ENCODE data around the gene RLN3.
"Not testable (repeated sequence)": the region's sequence is repeated elsewhere in the genome, so short reads cannot be mapped to it uniquely, and the experiment has no call there.

DNA sequence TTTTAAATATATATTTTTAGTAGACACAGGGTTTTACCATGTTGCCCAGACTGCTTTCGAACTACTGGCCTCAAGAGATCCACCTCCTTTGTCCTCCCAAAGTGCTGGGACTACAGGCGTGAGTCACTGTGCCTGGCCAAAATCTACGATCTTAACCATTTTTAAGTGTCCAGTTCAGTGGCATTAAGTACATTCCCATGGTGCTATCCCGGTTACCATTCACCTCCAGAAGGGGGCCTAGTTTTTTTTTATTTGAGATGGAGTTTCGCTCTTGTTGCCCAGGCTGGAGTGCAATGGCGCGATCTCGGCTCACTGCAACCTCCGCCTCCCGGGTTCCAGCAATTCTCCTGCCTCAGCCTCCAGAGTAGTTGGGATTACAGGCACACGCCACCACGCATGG lies 7.2 kb downstream of the RLN3 start:
- TF ChIP-seq, protein P1, sequence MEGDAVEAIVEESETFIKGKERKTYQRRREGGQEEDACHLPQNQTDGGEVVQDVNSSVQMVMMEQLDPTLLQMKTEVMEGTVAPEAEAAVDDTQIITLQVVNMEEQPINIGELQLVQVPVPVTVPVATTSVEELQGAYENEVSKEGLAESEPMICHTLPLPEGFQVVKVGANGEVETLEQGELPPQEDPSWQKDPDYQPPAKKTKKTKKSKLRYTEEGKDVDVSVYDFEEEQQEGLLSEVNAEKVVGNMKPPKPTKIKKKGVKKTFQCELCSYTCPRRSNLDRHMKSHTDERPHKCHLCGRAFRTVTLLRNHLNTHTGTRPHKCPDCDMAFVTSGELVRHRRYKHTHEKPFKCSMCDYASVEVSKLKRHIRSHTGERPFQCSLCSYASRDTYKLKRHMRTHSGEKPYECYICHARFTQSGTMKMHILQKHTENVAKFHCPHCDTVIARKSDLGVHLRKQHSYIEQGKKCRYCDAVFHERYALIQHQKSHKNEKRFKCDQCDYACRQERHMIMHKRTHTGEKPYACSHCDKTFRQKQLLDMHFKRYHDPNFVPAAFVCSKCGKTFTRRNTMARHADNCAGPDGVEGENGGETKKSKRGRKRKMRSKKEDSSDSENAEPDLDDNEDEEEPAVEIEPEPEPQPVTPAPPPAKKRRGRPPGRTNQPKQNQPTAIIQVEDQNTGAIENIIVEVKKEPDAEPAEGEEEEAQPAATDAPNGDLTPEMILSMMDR (IDR thresholded peaks at IDR 0.05), result not testable (repeated sequence)
- not testable (repeated sequence) for TF ChIP-seq POLR2AphosphoS5 (IDR thresholded peaks at IDR 0.05)

Measured in breast epithelium (tissue), 3 donors.